Omental fat pad (tissue), 4 donors: Measurements from ENCODE around the gene FAM98C. TPM values are rescaled to one million over a fixed set of nuclear protein-coding genes. Genes with fewer than 3 reads are reported as not detected.
"Not testable (repeated sequence)": the region's sequence is repeated elsewhere in the genome, so short reads cannot be mapped to it uniquely, and the experiment has no call there.

Experiments
- ATAC-seq: fragments of 150-250 bp; one replicate; pipeline ENCODE4 v1.9.1; 2016; ENCODE audit warnings: mild to moderate bottlenecking, moderate library complexity; ENCODE audit not compliant: low FRiP score
- DNase-seq: peaks from one replicate; pipeline ENCODE4 v3.0.0-alpha.2; 2019; ENCODE audit warnings: low spot score
- total RNA-seq, 4 donors: library from RNA; depleted of rRNA; stranded (reverse); fragments of >200 nt; gene quantifications; one replicate each; pipeline ENCODE4 v1.1.0, GENCODE V29; 2016
- TF ChIP-seq, protein P1 (sequence below), 3 donors: fragments of 450-650 bp; IDR thresholded peaks; one replicate each; pipeline ENCODE4 v1.5.1; 2016 to 2017; ENCODE audit warnings: antibody characterized with exemption in 3 of 3, mild to moderate bottlenecking in 3 of 3, moderate library complexity in 2 of 3

FAM98C gene
- total RNA-seq, 4 donors from 2014 or later: 7.4 to 22.7 (median 10.6) TPM

- ATAC-seq (peak; percentile 93), DNase-seq (no peak)
- TF ChIP-seq, protein P1, sequence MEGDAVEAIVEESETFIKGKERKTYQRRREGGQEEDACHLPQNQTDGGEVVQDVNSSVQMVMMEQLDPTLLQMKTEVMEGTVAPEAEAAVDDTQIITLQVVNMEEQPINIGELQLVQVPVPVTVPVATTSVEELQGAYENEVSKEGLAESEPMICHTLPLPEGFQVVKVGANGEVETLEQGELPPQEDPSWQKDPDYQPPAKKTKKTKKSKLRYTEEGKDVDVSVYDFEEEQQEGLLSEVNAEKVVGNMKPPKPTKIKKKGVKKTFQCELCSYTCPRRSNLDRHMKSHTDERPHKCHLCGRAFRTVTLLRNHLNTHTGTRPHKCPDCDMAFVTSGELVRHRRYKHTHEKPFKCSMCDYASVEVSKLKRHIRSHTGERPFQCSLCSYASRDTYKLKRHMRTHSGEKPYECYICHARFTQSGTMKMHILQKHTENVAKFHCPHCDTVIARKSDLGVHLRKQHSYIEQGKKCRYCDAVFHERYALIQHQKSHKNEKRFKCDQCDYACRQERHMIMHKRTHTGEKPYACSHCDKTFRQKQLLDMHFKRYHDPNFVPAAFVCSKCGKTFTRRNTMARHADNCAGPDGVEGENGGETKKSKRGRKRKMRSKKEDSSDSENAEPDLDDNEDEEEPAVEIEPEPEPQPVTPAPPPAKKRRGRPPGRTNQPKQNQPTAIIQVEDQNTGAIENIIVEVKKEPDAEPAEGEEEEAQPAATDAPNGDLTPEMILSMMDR (IDR thresholded peaks at IDR 0.05): no peak
Observed at GRCh38 chr19:38361633-38362075, 41.2 kb upstream of the FAM98C start.

GRCh38 chr19:38362076-38362945 is 40.6 kb upstream of the FAM98C start:
- DNase-seq (peak; percentile 75), ATAC-seq (peak; percentile 81)
- TF ChIP-seq, protein P1 (IDR thresholded peaks at IDR 0.05): no peak

DNA sequence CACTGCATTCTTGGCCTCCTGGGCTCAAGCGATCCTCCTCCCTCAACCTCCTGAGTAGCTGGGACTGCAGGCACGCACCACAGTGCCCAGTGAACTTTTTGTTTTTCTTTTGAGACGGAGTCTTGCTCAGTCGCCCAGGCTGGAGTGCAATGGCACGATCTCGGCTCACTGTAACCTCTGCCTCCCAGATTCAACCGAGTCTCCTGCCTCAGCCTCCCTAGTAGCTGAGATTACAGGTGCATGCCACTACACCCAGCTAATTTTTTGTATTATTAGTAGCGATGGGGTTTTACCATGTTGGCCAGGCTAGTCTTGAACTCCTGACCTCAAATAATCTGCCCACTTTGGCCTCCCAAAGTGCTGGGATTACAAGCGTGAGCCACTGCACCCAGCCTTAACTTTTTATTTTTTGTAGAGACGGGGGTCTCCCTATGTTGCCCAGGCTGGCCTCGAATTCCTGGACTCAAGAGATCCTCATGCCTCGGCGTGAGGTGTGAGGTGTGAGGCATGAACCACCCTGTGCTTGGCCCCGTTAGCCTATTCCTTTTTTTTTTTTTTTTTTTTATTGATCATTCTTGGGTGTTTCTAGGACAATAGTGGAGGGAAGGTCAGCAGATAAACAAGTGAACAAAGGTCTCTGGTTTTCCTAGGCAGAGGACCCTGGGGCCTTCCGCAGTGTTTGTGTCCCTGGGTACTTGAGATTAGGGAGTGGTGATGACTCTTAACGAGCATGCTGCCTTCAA is 39.8 kb upstream of the FAM98C start:
- ATAC-seq, DNase-seq: not testable (repeated sequence)

DNA sequence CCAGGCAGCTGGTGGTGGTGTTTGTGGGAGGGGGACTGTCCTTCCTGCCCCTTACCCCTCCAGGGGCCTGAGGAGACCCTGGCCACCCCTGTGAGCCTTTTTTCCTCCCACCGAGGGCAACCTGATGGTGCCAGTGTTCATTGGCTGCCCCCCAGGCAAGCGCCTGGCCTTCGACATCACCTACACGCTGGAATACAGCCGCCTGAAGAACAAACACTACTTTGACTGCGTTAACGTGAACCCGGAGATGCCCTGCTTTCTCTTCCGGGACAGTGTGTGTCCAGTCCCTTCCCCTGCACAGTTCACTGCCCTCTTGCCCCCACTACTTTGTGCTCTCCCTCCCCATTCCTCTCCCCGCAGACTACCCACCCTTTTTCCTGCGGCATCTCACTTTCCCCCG is 35.9 kb upstream of the FAM98C start:
- TF ChIP-seq, protein P1 (IDR thresholded peaks at IDR 0.05): no peak
- DNase-seq: no peak
- no peak for ATAC-seq

GRCh38 chr19:38369584-38369983 is 33.3 kb upstream of the FAM98C start:
- no peak for ATAC-seq
- TF ChIP-seq, protein P1 (IDR thresholded peaks at IDR 0.05): no peak
- no peak for DNase-seq

- TF ChIP-seq, protein P1 (IDR thresholded peaks at IDR 0.05): no peak
- ATAC-seq: no peak
- DNase-seq: no peak
Observed at GRCh38 chr19:38370299-38370698, 32.6 kb upstream of the FAM98C start.

GRCh38 chr19:38371081-38371480 is 31.8 kb upstream of the FAM98C start:
- DNase-seq (no peak), ATAC-seq (no peak)
- TF ChIP-seq, protein P1 (IDR thresholded peaks at IDR 0.05): no peak
